ENCODE data around the gene LTBP3. TPM values are rescaled to one million over a fixed set of nuclear protein-coding genes. Genes with fewer than 3 reads are reported as not detected.
A peak's percentile ranks its signal among the peaks of the same experiment; 100 is the strongest.

The LTBP3 gene
- total RNA-seq, 1 donor from 2014 or later = 25.0 TPM

GRCh38 chr11:65505466-65506289 lies 52.5 kb downstream of the LTBP3 start:
- Mint-ChIP-seq H3K27me3 (no peaks in the 10 kb centered on the region), H3K36me3 (ENCODE audit: low read depth) (peaks cover 39% of the 10 kb centered on the region), H3K4me1 (peaks cover 61% of the 10 kb centered on the region), H3K27ac (peak overlapping the region; percentile 84), H3K4me3 (no peak overlapping the region), H3K9me3 (no peaks in the 10 kb centered on the region)
- intact Hi-C loops (cut with micrococcal nuclease) = loop anchor here (2.0 kb wide), 1 partner anchor 33 kb away; no protein-coding TSS in a partner anchor
- no peak for DNase-seq
- no peak for TF ChIP-seq CTCF (IDR thresholded peaks at IDR 0.05)
- no peak for ATAC-seq (ENCODE audit: low read depth)
- ChIA-PET CTCF (interaction anchor here (0.8 to 16.7 kb wide), 7 partner anchors 73 to 189 kb away, joined by 3 to 289 read pairs (median 4); partner anchors contain the start of genes NEAT1 and SLC25A45), POLR2A (interaction anchor here (0.7 to 26.3 kb wide), 30 partner anchors 11 to 727 kb away, joined by 3 to 3752 read pairs (median 6); partner anchors contain the start of genes BANF1, CDC42EP2, DPF2 and EHBP1L1)

GRCh38 chr11:65504674-65505465 lies 53.3 kb downstream of the LTBP3 start:
- Mint-ChIP-seq H3K9me3 (no peaks in the 10 kb centered on the region), H3K27me3 (no peaks in the 10 kb centered on the region), H3K36me3 (ENCODE audit: low read depth) (peaks cover 39% of the 10 kb centered on the region), H3K27ac (peak overlapping the region; percentile 82), H3K4me1 (peaks cover 57% of the 10 kb centered on the region), H3K4me3 (no peak overlapping the region)
- ChIA-PET POLR2A (interaction anchor here (0.6 to 26.3 kb wide), 22 partner anchors 13 to 171 kb away, joined by 3 to 3752 read pairs (median 8); partner anchors contain the start of genes DPF2, EHBP1L1, FAM89B and FRMD8), CTCF (interaction anchor here (0.6 to 16.7 kb wide), 5 partner anchors 27 to 142 kb away, joined by 3 to 289 read pairs (median 5); partner anchors contain the start of genes NEAT1 and SLC25A45)
- no peak for ATAC-seq (ENCODE audit: low read depth)
- DNase-seq = no peak
- intact Hi-C loops (cut with micrococcal nuclease) = no loop called here
- TF ChIP-seq CTCF (IDR thresholded peaks at IDR 0.05) = no peak

GRCh38 chr11:65503949-65504673 lies 54.0 kb downstream of the LTBP3 start:
- H3K27ac Mint-ChIP-seq = peak overlapping the region; percentile 82
- H3K9me3 Mint-ChIP-seq = no peaks in the 10 kb centered on the region
- POLR2A ChIA-PET = interaction anchor here (0.6 to 26.3 kb wide), 14 partner anchors 12 to 142 kb away, joined by 3 to 3752 read pairs (median 8); partner anchors contain the start of genes FAM89B, FRMD8, MALAT1 and NEAT1
- H3K36me3 Mint-ChIP-seq (ENCODE audit: low read depth) = peaks cover 39% of the 10 kb centered on the region
- CTCF ChIA-PET = interaction anchor here (0.6 to 16.7 kb wide), 2 partner anchors 26 to 84 kb away, joined by 3 to 289 read pairs; partner anchors contain the start of gene NEAT1
- peaks cover 53% of the 10 kb centered on the region for H3K4me1 Mint-ChIP-seq
- H3K27me3 Mint-ChIP-seq = no peaks in the 10 kb centered on the region
- ATAC-seq (ENCODE audit: low read depth) = no peak
- no peak for TF ChIP-seq CTCF (IDR thresholded peaks at IDR 0.05)
- intact Hi-C loops (cut with micrococcal nuclease) = no loop called here
- DNase-seq = no peak
- no peak overlapping the region for H3K4me3 Mint-ChIP-seq

- no peak for DNase-seq
- CTCF ChIA-PET = interaction anchor here (16.7 kb wide), 1 partner anchor 83 kb away, joined by 289 read pairs; the partner anchor contains the start of gene NEAT1
These were observed 54.7 kb downstream of the LTBP3 start for GRCh38 chr11:65503368-65503948.

More at GRCh38 chr11:65503368-65503948, 54.7 kb downstream of the LTBP3 start:
- Mint-ChIP-seq H3K36me3 (ENCODE audit: low read depth) (peaks cover 39% of the 10 kb centered on the region), H3K4me3 (no peak overlapping the region), H3K9me3 (no peaks in the 10 kb centered on the region), H3K27ac (peak overlapping the region; percentile 82), H3K4me1 (peaks cover 56% of the 10 kb centered on the region), H3K27me3 (no peaks in the 10 kb centered on the region)
- intact Hi-C loops (cut with micrococcal nuclease) = no loop called here
- POLR2A ChIA-PET = interaction anchor here (0.6 to 26.3 kb wide), 9 partner anchors 12 to 120 kb away, joined by 3 to 3752 read pairs (median 535); partner anchors contain the start of genes FRMD8, MALAT1, NEAT1 and SLC25A45
- no peak for ATAC-seq (ENCODE audit: low read depth)
- no peak for TF ChIP-seq CTCF (IDR thresholded peaks at IDR 0.05)

Data from activated B cell treated with CpG ODN at 0.5 μM for 24 hours (primary cell).